GM21447 (cell line): Measurements from ENCODE around the gene TRAPPC2B.
"Not testable (repeated sequence)": the region's sequence is repeated elsewhere in the genome, so short reads cannot be mapped to it uniquely, and the experiment has no call there.

Experiments
- ATAC-seq: cut with Tn5 transposase; IDR thresholded peaks from one replicate; pipeline ENCODE4 v1.9.1; 2021; ENCODE audit not compliant: unreplicated experiment

The TRAPPC2B gene

DNA sequence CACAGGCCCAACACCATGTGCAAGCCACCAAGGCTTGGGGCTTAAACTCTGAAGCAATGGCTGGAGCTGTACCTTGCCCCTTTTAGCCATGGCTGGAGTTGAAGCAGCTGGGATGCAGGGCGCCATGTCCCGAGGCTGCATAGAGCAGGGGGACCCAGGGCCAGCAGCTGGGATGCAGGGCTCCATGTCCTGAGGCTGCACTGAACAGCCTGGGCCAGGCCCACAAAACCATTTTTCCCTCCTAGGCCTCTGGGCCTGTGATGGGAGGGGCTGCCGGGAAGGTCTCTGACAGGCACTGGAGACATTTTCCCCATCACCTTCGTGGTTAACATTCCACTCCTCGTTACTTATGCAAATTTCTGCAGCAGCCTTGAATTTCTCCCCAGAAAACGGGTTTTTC, 10.8 kb downstream of the TRAPPC2B start:
- ATAC-seq: no peak

DNA sequence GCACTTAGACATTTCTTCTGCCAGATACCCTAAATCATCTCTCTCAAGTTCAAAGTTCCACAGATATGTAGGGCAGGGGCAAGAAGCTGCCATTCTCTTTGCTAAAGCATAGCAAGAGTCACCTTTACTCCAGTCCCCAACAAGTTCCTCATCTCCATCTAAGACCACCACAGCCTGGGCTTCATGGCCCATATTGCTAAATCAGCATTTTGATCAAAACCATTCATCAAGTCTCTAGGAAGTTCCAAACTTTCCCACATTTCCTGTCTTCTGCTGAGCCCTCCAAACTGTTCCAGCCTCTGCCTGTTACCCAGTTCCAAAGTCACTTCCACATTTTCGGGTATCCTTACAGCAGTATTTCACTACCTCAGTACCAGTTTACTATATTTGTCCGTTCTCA, 11.3 kb downstream of the TRAPPC2B start:
- ATAC-seq: not testable (repeated sequence)

DNA sequence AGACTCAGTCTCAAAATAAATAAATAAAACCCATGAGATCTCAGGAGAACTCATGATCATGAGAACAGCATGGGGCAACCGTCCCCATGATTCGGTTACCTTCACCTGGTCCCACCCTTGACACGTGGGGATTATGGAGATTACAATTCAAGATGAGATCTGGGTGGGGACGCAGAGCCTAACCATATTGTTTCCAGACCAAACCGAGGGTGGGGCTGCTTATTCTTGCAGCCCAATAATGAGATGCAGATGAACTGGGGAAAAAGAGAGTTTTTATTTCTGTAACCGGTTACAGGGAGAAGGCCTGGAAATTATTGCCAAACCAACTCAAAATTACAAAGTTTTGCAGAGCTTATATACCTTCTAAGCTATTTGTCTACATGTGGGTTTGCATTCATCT, 12.8 kb downstream of the TRAPPC2B start:
- ATAC-seq: no peak

DNA sequence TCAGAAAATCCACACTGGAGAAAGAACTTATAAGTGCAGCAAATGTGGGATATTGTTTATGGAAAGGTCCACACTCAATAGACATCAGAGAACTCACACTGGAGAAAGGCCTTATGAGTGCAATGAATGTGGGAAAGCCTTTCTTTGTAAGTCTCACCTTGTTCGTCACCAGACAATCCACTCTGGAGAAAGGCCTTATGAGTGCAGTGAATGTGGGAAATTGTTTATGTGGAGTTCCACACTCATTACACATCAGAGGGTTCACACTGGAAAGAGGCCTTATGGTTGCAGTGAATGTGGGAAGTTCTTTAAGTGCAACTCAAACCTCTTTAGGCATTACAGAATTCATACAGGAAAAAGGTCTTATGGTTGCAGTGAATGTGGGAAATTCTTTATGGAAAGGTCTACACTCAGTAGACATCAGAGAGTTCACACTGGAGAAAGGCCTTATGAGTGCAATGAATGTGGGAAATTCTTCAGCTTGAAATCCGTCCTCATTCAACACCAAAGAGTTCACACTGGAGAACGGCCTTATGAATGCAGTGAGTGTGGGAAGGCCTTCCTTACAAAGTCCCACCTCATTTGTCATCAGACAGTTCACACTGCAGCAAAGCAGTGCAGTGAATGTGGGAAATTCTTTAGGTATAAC, 14.3 kb downstream of the TRAPPC2B start:
- ATAC-seq: no peak

DNA sequence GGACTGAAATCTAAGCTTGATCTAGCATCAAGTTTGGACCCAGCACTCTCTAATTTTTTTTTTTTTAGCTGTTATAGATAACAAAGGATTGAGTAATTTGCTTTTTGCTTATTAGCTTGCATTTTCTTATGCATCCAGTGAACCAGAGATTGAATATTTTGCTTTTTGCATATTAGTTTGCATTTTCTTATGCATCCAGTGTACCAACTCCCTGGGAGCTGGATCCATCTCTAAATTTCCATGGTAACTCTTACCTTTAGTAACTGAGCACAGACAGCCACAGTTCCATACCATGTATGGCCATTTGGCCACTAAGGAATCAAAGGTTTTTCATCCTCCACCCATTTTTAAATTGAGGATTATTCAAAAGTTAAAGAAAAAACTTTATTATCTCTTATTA, 17.6 kb downstream of the TRAPPC2B start:
- ATAC-seq: no peak

DNA sequence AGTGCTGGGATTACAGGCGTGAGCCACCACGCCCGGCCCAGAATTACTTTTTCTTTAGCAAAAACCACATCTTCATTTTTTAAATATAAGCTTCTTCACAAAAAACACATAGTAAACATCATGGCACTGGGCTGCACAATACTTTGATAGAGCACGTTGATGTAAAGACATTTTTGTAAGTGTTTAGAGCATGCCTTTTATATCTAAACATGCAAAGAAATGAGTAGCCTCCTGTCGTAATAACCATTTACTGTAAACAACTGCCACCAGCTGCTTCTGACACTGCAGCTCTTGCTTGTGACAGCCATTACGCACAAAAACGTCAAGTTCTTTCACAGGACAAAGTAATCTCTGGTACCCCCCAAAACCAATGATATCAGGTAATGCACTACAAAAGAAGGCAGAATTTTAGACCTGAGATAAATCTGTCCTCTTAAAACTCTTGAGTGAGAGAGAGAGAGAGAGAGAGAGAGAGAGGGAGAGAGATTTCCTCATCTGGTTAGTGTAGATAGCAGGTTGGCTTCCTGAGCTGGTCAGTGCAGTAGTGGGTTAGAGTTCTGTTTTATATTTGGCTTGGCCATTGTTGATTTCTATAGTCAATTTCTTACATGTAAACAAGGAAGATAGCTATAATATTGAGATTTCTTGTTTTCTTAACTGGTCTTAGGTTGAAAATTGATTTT, 19.6 kb downstream of the TRAPPC2B start:
- no peak for ATAC-seq

DNA sequence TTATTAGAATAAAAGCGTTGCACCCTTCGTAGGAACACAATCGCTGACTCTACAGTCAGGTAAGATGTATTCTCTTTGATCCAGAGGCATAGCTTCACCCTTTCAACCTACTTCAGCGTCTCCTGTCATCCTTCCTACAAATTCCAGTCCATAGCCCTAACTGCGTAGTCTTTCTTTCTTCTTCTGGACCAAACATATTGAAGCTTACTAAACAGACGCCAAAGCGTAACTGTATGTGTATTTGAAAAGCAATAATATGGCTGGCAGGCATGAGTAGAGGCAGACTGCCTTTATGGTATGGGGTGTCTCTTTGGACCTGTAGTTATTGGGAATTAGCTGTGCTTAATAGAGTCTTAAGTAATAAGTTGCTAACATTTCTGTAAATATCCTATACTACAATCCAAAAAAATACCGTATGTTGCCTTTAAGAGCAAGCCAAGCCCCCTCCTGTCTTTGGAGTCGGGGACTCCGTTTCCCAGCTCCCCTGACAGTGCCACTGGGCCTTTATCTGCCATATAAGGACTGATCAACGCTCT, 25.9 kb downstream of the TRAPPC2B start:
- no peak for ATAC-seq

DNA sequence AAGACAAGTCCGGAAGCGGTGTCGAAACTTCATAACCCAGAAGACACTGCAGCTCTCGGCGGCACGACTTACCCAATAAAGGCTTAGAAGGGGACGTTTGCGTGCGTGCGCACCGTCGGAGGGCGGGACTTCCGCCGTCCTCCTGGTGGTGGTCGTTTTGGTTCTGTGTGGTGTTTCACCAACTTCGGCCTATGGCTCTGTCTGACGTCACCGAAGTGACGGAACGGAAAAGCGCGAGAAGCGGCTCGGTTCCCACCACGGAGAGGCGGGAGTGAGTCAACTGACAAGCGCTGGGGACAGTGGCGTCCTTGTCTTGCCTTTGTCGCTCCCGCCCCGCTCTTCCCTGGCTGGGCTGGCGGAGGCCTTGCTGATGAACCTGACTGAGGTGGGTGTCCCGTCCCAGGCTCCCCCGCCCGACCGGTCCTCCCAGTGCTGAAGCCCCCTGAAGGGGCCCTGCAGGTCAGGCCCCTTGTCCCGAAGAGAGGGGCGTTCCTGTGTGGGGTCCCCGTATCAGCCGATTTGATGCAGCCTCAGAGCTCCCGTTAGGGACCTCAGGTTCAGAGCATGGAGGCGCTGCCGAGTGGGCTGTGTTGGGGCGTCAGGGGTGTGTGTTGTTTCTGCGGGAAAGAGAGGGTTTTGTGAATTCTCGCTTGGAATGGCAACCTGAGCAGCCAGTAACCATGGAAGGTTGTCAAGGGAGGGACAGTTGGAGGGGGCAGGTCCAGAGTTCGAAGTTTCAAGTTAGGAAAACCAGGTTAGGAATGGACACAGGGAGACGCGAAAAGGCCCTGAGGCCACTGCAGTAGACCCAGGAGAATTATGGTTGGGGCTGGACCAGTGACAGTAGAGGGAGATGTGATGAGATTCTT, 26.6 kb downstream of the TRAPPC2B start, which contains the start of gene ZNF548:
ZNF548 (plus strand) TSS at position 125 of the 869 bp plus-strand sequence; CDS start at position 371, 246 bp downstream.
- peak; percentile 99 for ATAC-seq

DNA sequence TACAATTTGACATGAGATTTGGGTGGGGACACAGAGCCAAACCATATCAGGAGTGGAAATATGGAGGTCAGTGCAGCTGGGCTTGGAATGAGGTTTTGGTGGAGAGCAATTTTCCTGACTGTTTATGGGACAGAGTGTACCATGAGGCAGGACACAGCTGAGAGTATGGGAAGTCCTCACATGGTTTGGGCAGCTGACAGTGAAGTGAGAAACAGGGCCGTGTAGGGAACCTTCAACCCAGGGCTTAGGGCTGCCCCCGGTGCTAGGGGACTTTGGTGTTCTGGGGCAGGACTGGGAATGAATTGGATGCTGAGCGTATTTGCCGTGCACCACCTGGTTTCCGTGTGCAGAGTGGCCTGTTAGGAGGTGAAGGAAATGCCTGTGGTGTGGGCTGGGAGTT, 32.4 kb downstream of the TRAPPC2B start:
- no peak for ATAC-seq

DNA sequence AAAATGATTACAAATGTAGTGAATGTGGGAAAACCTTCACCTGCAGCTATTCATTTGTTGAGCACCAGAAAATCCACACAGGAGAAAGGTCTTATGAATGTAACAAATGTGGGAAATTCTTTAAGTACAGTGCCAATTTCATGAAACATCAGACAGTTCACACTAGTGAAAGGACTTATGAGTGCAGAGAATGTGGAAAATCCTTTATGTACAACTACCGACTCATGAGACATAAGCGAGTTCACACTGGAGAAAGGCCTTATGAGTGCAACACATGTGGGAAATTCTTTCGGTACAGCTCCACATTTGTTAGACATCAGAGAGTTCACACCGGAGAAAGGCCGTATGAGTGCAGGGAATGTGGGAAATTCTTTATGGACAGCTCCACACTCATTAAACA, 35.5 kb downstream of the TRAPPC2B start:
- ATAC-seq: no peak

DNA sequence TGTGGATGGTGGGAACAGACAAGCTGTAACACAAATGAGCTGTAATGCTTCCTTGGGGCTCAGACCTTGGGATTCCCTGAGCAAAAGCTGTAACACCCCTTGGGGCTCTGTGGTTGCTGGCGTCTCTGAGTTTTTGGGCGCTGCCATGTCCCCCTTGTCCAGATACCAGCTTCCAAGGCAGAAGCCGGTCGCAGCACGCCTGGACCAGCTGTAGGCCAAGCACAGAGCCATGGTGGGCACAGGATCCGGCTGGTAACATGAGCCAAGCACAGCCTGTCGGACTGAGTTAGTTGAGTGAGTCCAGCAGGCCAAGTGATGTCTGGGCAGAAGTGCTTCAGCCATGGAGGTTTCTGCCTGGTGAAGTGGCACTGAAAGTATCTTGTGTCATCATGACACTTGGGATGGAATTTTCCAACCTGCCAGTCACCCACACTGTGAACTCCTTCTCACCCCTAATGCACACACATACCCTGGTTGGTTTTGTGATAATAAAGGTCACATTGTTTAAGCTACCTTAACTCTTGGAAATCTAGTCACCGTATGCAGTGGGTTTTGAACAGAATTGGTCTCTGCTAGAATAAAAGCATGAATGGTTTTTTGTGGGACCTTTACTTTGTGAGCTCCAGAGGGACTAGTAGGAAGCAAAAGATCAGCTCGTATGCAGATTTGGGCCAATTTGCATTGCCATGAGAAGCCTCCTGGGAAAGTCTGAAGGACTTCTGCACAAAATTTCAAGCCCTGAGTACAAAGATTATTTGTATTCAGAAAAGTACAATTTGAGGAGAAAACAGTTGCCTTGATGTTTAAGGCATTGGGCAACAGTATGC, 40.6 kb downstream of the TRAPPC2B start:
- no peak for ATAC-seq

DNA sequence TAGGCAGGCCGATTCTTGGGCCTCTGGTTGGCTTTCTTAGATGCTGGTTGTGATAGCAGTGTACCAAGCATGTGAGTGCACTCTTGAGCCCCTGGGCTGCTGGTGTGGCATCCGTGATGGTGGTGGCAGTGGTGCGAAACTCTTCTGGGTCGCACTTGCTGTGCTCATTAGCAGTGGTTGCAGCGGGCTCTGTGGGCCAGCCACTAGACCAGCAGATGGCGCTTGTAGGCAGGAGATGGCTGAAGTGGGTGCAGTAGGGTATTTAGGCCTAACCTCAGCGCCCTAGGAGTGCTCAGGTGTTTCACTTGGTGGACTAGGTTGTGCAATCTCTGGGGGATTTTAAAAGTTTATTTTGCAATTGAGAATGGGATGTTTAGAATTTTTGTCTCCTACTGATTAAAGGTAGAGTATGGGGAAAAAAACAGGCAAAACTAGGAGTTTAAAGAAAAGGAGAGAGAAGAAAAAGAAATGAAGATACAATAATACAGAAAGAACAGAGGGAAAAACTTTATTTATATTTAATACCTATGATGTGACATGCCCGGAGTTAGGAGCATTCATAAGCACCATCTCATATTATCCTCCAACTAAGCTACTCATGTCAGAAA, 43.3 kb downstream of the TRAPPC2B start:
- ATAC-seq: no peak

DNA sequence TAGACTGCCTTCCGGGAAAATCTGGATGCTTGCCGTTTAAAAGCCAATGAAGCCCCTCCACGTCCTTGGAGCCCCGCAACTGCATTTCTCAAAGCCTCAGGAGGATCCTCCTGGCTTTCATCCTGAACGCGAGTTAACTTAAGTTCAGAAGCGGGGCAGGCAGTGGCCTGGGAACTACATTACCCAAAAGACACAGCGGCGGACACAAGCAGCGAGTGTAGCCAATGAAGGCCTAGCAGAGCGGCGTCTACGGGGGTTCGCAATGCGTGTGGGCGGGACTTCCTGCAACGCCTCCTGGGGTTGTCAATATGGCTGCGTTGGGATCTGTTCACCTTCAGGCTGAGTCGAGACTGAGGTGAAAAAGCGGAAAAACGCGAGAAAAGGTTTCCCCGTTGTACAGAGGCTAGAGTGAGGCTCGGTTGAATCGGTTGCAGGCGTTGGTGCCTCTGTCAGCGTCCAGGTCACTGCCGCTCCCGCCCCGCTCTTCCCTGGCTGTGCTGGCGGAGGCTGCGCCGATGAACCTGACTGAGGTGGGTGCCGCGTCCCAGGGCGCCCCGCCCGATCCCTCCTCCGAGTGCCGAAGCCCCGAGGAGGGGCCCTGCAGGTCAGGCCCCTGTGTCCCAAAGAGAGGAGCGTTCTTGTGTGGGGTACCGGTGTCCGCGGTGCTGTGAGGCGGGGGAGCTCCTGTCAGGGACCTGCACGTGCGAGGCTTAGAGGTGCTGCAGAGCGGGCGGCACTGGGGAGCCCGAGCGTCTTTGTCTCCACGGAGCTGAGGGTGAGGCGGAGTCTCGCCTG, 47.7 kb downstream of the TRAPPC2B start, which contains the start of gene ZNF17:
ZNF17 (plus strand) TSS at position 285 of the 795 bp plus-strand sequence. CDS start 2,455 bp downstream, outside the sequence.
- ATAC-seq: peak; percentile 98
